ENCODE results near the gene UHMK1. TPM values are rescaled to one million over a fixed set of nuclear protein-coding genes. Genes with fewer than 3 reads are reported as not detected.

UHMK1 gene
- total RNA-seq, 1 experiment from 2014 or later: 15.8 TPM

DNA sequence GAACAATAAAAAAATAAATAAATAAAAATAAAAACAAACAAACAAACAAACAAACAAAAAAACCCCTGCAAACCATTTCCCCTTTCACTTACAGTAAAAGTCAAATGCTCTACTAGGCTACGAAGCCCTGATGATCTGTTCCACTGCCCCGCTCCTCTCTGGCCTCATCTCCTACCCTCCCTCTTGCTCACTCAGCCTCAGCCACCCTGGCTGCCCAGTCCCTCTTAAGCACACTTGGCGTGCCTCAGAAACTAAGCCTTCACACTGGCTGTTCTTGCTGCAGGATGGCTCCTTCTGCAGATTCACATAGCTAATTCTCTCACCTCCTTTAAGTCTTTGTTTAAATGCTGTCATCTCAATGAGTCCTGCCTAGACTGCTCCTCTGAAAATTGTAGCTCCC, 30.8 kb upstream of the UHMK1 start:
- Mint-ChIP-seq H3K9me3 (peaks cover 7 to 11% of the 10 kb centered on the region in 2 experiments), H3K4me3 (no peak overlapping the region)

More for the DNA sequence above, 30.8 kb upstream of the UHMK1 start:
- no peak for DNase-seq
- Mint-ChIP-seq H3K27ac (no peak overlapping the region), H3K4me1 (peaks cover 5 to 15% of the 10 kb centered on the region in 2 experiments), H3K36me3 (ENCODE audit: insufficient read depth in 1 of 3, low read depth in 3 of 3) (peaks cover 0 to 5% (median 4%) of the 10 kb centered on the region in 3 experiments; a peak in 3 of 7 replicates), H3K27me3 (ENCODE audit: low read depth) (no peaks in the 10 kb centered on the region; the same call in 1 of the 2 replicates)
- H3K79me1 ChIP-seq (ENCODE audit: insufficient read depth, low read depth, low read length, poor library complexity, severe bottlenecking): no peaks in the 10 kb centered on the region
- no peak overlapping the region for H3K56ac ChIP-seq (ENCODE audit: insufficient read length, low read depth, low read length)
- no peak overlapping the region for H2AK5ac ChIP-seq (ENCODE audit: insufficient read length, low read length)
- H4K20me1 ChIP-seq (ENCODE audit: control insufficient read depth, insufficient read depth, insufficient read length): no peaks in the 10 kb centered on the region
- no peak overlapping the region for H4K5ac ChIP-seq (ENCODE audit: insufficient read length, low read depth, low read length)
- no peak overlapping the region for H3K23ac ChIP-seq (ENCODE audit: insufficient read length, low read depth, low read length)
- no CpG with 5 or more reads among the region's 3 CpGs for WGBS (ENCODE audit: extremely low coverage, insufficient read length, low lambda C conversion rate)
- no peaks in the 10 kb centered on the region for H3K23me2 ChIP-seq (ENCODE audit: insufficient read length, low read depth, low read length, poor library complexity, severe bottlenecking)
- no peak overlapping the region for H2BK5ac ChIP-seq (ENCODE audit: insufficient read length, low read length)
- no peak overlapping the region for H3K4ac ChIP-seq (ENCODE audit: low read depth, low read length)
- no peak overlapping the region for H4K91ac ChIP-seq (ENCODE audit: insufficient read length, low read depth, low read length)
- H3K27me3 ChIP-seq (ENCODE audit: insufficient read depth, low read length): no peaks in the 10 kb centered on the region
- TF ChIP-seq, protein P1, sequence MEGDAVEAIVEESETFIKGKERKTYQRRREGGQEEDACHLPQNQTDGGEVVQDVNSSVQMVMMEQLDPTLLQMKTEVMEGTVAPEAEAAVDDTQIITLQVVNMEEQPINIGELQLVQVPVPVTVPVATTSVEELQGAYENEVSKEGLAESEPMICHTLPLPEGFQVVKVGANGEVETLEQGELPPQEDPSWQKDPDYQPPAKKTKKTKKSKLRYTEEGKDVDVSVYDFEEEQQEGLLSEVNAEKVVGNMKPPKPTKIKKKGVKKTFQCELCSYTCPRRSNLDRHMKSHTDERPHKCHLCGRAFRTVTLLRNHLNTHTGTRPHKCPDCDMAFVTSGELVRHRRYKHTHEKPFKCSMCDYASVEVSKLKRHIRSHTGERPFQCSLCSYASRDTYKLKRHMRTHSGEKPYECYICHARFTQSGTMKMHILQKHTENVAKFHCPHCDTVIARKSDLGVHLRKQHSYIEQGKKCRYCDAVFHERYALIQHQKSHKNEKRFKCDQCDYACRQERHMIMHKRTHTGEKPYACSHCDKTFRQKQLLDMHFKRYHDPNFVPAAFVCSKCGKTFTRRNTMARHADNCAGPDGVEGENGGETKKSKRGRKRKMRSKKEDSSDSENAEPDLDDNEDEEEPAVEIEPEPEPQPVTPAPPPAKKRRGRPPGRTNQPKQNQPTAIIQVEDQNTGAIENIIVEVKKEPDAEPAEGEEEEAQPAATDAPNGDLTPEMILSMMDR (conservative IDR thresholded peaks at IDR 0.05): no peak
- H3K18ac ChIP-seq (ENCODE audit: insufficient read length, low read depth, low read length): no peak overlapping the region
- no peak overlapping the region for H3K14ac ChIP-seq (ENCODE audit: insufficient read depth, low read length)
- no peak overlapping the region for H2BK120ac ChIP-seq (ENCODE audit: low read depth, low read length, poor library complexity, severe bottlenecking)
- H3K9ac ChIP-seq (ENCODE audit: extremely low read depth, insufficient read length, low read length): no peak overlapping the region
- no peaks in the 10 kb centered on the region for H3K79me2 ChIP-seq (ENCODE audit: insufficient read depth, low read length)
- H2BK12ac ChIP-seq (ENCODE audit: insufficient read length, low read depth, low read length): no peak overlapping the region
- H2BK15ac ChIP-seq (ENCODE audit: low read depth, low read length): no peak overlapping the region
- no peak overlapping the region for H4K8ac ChIP-seq (replicated peaks; ENCODE audit: insufficient read length, low read depth, low read length)
- no peak overlapping the region for H3K4me2 ChIP-seq (ENCODE audit: insufficient read depth, insufficient read length, low read length)
- H2BK20ac ChIP-seq (ENCODE audit: low read depth, low read length, poor library complexity, severe bottlenecking): no peak overlapping the region
- H2AFZ ChIP-seq (ENCODE audit: low read length): no peak overlapping the region
- no peak overlapping the region for H3T11ph ChIP-seq (ENCODE audit: low read length)
- no peak overlapping the region for H3K27ac ChIP-seq (ENCODE audit: insufficient read length, low read depth, low read length)
- no peaks in the 10 kb centered on the region; the same call in none of the 2 replicates for H3K4me1 ChIP-seq (ENCODE audit: insufficient read depth, low read length)
- H3K9me3 ChIP-seq (ENCODE audit: control insufficient read depth, low read depth, low read length): no peaks in the 10 kb centered on the region

All from H9 (cell line).